OCI-LY3 (cell line): ENCODE measurements around the gene PAPSS2.

Source experiments
- H2AFZ ChIP-seq: fragments of 200-600, 300-600 bp; shearing (Covaris generic); 2 replicates; pipeline ENCODE4 v1.6.0; 2014; ENCODE audit warnings: antibody characterized with exemption, low read depth, low read length
- H3K27ac ChIP-seq: fragments of 200-600, 300-600 bp; sonication (generic); 2 replicates; pipeline ENCODE4 v1.5.1; 2014; ENCODE audit warnings: mild to moderate bottlenecking, low read length, moderate library complexity, mixed read lengths
- H3K27me3 ChIP-seq: fragments of 200-600, 300-600 bp; sonication (generic); 2 replicates; pipeline ENCODE4 v1.6.1; 2014; ENCODE audit warnings: low read depth, low read length, mixed read lengths
- H3K36me3 ChIP-seq: fragments of 200-600, 300-600 bp; sonication (generic); replicated peaks from 2 replicates; pipeline ENCODE3; 2014; ENCODE audit warnings: low read depth, low read length, mixed read lengths
- H3K4me1 ChIP-seq: fragments of 300-600, 200-600 bp; sonication (generic); 2 replicates; pipeline ENCODE4 v1.6.1; 2014; ENCODE audit warnings: low read length, mixed read lengths
- H3K4me2 ChIP-seq: fragments of 200-600, 300-600 bp; sonication (generic); 2 replicates; pipeline ENCODE4 v1.6.1; 2014; ENCODE audit warnings: low read length, mixed read lengths
- H3K4me3 ChIP-seq: fragments of 300-600, 200-600 bp; sonication (generic); 2 replicates; pipeline ENCODE4 v1.5.1; 2014; ENCODE audit warnings: antibody characterized with exemption, mild to moderate bottlenecking, low read length, moderate library complexity
- H3K79me2 ChIP-seq: fragments of 300-600, 200-600 bp; shearing (Covaris generic); 2 replicates; pipeline ENCODE4 v1.6.1; 2014; ENCODE audit warnings: mild to moderate bottlenecking, low read length, mixed read lengths
- H3K9ac ChIP-seq: fragments of 300-600, 200-600 bp; shearing (Covaris generic); 2 replicates; pipeline ENCODE4 v1.6.0; 2014; ENCODE audit warnings: mild to moderate bottlenecking, low read length, moderate library complexity
- H3K9me3 ChIP-seq: fragments of 200-600, 300-600 bp; shearing (Covaris generic); 2 replicates; pipeline ENCODE4 v1.6.1; 2014; ENCODE audit warnings: low read length, mixed read lengths; ENCODE audit not compliant: insufficient read depth
- H4K20me1 ChIP-seq: fragments of 200-600, 300-600 bp; sonication (generic); 2 replicates; pipeline ENCODE4 v1.6.1; 2016; ENCODE audit warnings: low read length, mixed read lengths; ENCODE audit not compliant: insufficient read depth
- EZH2phosphoT487 ChIP-seq: fragments of 200-600 bp; shearing (Covaris generic); IDR thresholded peaks from 2 replicates; pipeline ENCODE4 v1.6.1; 2018; ENCODE audit warnings: antibody characterized with exemption, mixed run types, low read depth
- TF ChIP-seq, protein P1 (sequence below): fragments of 200-600, 300-600 bp; sonication (generic); IDR thresholded peaks from 2 replicates; pipeline ENCODE4 v1.5.1; 2014; ENCODE audit warnings: antibody characterized with exemption, low read length, low read depth

PAPSS2 gene

DNA sequence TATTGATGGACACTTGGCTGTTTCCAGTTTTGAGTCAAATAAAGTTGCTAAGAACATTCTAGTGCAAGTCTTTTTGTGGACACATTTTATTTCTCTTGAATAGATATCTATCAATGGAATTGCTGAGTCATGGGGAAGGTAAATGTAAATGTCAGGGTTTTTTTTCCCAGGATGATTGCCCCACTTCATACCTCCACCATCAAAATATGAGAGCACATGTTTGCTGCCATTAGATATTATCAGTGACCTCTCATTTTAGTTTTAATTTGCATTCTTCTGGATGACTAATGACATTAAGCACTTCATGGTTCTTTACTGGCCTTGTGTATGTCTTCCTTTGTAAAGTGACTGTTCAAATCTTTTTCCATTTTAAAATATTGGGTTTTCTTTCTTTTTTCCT is 45.7 kb downstream of the PAPSS2 start:
- Histone ChIP-seq H3K27ac (no peak overlapping the region), H3K27me3 (no peaks in the 10 kb centered on the region), H4K20me1 (no peaks in the 10 kb centered on the region), H3K36me3 (no peaks in the 10 kb centered on the region), H3K4me3 (no peak overlapping the region), H3K9me3 (no peaks in the 10 kb centered on the region), H3K9ac (no peak overlapping the region), H2AFZ (no peak overlapping the region), H3K79me2 (no peaks in the 10 kb centered on the region), H3K4me1 (no peaks in the 10 kb centered on the region), H3K4me2 (no peak overlapping the region)
- TF ChIP-seq, protein P1, sequence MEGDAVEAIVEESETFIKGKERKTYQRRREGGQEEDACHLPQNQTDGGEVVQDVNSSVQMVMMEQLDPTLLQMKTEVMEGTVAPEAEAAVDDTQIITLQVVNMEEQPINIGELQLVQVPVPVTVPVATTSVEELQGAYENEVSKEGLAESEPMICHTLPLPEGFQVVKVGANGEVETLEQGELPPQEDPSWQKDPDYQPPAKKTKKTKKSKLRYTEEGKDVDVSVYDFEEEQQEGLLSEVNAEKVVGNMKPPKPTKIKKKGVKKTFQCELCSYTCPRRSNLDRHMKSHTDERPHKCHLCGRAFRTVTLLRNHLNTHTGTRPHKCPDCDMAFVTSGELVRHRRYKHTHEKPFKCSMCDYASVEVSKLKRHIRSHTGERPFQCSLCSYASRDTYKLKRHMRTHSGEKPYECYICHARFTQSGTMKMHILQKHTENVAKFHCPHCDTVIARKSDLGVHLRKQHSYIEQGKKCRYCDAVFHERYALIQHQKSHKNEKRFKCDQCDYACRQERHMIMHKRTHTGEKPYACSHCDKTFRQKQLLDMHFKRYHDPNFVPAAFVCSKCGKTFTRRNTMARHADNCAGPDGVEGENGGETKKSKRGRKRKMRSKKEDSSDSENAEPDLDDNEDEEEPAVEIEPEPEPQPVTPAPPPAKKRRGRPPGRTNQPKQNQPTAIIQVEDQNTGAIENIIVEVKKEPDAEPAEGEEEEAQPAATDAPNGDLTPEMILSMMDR: no peak
- no peak for TF ChIP-seq EZH2phosphoT487

DNA sequence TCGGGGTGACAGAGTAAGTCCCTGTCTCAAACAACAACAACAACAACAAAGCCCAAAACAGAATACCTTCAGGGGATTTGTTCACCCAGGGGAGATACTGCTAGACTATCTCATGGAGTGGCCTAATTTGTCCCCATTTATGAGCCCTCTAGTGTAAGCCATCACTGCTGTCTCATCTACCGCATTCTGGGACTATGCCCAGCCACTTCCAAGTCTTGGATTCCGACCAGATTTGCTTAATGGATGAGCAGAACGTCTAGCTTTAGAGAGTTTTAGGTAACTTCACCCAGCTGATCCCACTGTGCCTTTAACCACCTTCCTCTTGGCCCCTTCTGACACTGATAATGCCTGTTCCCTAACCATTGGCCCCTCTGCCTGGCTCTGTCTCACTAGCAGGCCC is 47.1 kb downstream of the PAPSS2 start:
- no peak overlapping the region for H3K27ac ChIP-seq
- no peak overlapping the region for H2AFZ ChIP-seq
- H3K27me3 ChIP-seq: no peaks in the 10 kb centered on the region
- TF ChIP-seq EZH2phosphoT487: no peak
- TF ChIP-seq, protein P1: no peak
- H3K4me3 ChIP-seq: no peak overlapping the region
- H3K9me3 ChIP-seq: no peaks in the 10 kb centered on the region
- H3K4me1 ChIP-seq: no peaks in the 10 kb centered on the region
- H3K9ac ChIP-seq: no peak overlapping the region
- H3K4me2 ChIP-seq: no peak overlapping the region
- no peaks in the 10 kb centered on the region for H4K20me1 ChIP-seq
- H3K36me3 ChIP-seq: no peaks in the 10 kb centered on the region
- no peaks in the 10 kb centered on the region for H3K79me2 ChIP-seq

DNA sequence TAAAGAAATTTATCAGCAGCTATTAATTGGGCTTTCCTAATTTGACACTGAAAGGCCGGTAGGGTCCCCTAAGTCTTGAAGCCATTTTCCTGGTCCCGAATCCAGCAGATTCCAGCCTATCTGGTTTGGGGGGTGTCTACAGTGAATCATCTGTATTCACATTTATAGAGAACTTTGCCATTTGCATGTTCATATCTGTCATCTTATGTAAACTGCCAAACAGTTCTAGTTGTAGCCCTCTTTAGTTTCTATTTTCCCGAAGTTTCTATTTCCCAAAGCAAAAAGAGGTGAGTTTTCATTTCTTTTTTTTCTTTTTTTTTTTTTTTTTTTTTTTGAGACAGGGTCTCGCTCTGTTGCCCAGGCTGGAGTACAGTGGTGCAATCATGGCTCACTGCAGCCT is 47.6 kb downstream of the PAPSS2 start:
- TF ChIP-seq EZH2phosphoT487: no peak
- TF ChIP-seq, protein P1: no peak
- H3K79me2 ChIP-seq: no peaks in the 10 kb centered on the region

DNA sequence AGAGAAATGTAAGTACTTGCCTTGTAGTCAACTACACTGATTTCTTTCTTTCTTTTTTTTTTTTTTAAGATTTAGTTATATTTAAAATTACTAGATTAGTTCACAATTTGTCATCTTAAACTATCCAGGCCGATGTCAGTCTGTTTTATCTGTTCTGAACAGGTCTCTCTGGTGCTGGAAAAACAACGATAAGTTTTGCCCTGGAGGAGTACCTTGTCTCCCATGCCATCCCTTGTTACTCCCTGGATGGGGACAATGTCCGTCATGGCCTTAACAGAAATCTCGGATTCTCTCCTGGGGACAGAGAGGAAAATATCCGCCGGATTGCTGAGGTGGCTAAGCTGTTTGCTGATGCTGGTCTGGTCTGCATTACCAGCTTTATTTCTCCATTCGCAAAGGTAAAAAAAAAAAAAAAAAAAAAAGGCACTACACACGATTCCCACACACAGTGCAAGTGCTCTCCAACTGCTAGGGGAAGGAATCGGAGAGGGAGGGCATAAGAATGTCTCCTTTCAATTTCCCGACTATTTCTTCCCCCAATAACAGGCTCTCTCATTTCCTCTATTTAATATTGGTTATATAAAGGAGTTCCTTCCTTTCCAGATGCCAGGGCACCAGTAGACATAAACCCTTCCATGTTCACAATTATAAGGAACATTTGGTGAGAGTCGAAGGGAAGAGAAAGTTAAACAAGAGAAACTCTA is 53.4 kb downstream of the PAPSS2 start:
- TF ChIP-seq, protein P1: no peak
- no peak for TF ChIP-seq EZH2phosphoT487
- no peak overlapping the region for H3K4me2 ChIP-seq
- H3K4me1 ChIP-seq: no peaks in the 10 kb centered on the region
- no peaks in the 10 kb centered on the region for H3K36me3 ChIP-seq
- H3K9ac ChIP-seq: no peak overlapping the region
- H3K27ac ChIP-seq: no peak overlapping the region
- H2AFZ ChIP-seq: no peak overlapping the region
- H3K27me3 ChIP-seq: no peaks in the 10 kb centered on the region
- no peaks in the 10 kb centered on the region for H3K79me2 ChIP-seq
- H3K4me3 ChIP-seq: no peak overlapping the region
- H3K9me3 ChIP-seq: no peaks in the 10 kb centered on the region
- no peaks in the 10 kb centered on the region for H4K20me1 ChIP-seq

More for the DNA sequence above, 47.6 kb downstream of the PAPSS2 start:
- Histone ChIP-seq H3K9me3 (no peaks in the 10 kb centered on the region), H3K27me3 (no peaks in the 10 kb centered on the region), H3K9ac (no peak overlapping the region), H2AFZ (no peak overlapping the region), H4K20me1 (no peaks in the 10 kb centered on the region), H3K27ac (no peak overlapping the region), H3K4me2 (no peak overlapping the region), H3K4me3 (no peak overlapping the region), H3K36me3 (no peaks in the 10 kb centered on the region), H3K4me1 (no peaks in the 10 kb centered on the region)
